ENCODE results near the gene TANGO6.

Gene TANGO6

GRCh38 chr16:68915589-68915988 is 72.3 kb downstream of the TANGO6 start:
- no peak for DNase-seq

GRCh38 chr16:68917541-68917940 is 74.2 kb downstream of the TANGO6 start:
- no peak for DNase-seq

GRCh38 chr16:68920349-68920748 is 77.0 kb downstream of the TANGO6 start:
- no peak for DNase-seq

GRCh38 chr16:68921637-68922036 is 78.3 kb downstream of the TANGO6 start:
- DNase-seq, result no peak

- no peak for DNase-seq
Measured at GRCh38 chr16:68923116-68923515, 79.8 kb downstream of the TANGO6 start.

GRCh38 chr16:68927018-68927417 is 83.7 kb downstream of the TANGO6 start:
- DNase-seq, result no peak

- DNase-seq, result no peak
Measured at GRCh38 chr16:68931196-68931595, 87.9 kb downstream of the TANGO6 start.

GRCh38 chr16:68934402-68934801 is 91.1 kb downstream of the TANGO6 start:
- no peak for DNase-seq

GRCh38 chr16:68935008-68935407 is 91.7 kb downstream of the TANGO6 start:
- no peak for DNase-seq

- no peak for DNase-seq
Measured at GRCh38 chr16:68936736-68937631, 93.7 kb downstream of the TANGO6 start.

- DNase-seq, result no peak
Measured at GRCh38 chr16:68939692-68940320, 96.5 kb downstream of the TANGO6 start.

- DNase-seq, result no peak
Measured at GRCh38 chr16:68940816-68941215, 97.5 kb downstream of the TANGO6 start.

GRCh38 chr16:68943961-68944360 is 100.6 kb downstream of the TANGO6 start:
- no peak for DNase-seq

- no peak for DNase-seq
Measured at GRCh38 chr16:68948230-68948910, 105.0 kb downstream of the TANGO6 start.

GRCh38 chr16:68951991-68952877 is 108.9 kb downstream of the TANGO6 start:
- DNase-seq, result no peak

- DNase-seq, result no peak
Measured at GRCh38 chr16:68954911-68955635, 111.7 kb downstream of the TANGO6 start.

- no peak for DNase-seq
Measured at GRCh38 chr16:68960910-68961309, 117.6 kb downstream of the TANGO6 start.

- no peak for DNase-seq
Measured at GRCh38 chr16:68961778-68962402, 118.6 kb downstream of the TANGO6 start.

- DNase-seq, result no peak
Measured at GRCh38 chr16:68969338-68969737, 126.0 kb downstream of the TANGO6 start.

- no peak for DNase-seq
Measured at GRCh38 chr16:68972013-68972412, 128.7 kb downstream of the TANGO6 start.

- DNase-seq, result no peak
Measured at GRCh38 chr16:68972720-68973119, 129.4 kb downstream of the TANGO6 start.
